Activated CD4-positive, CD25-positive, alpha-beta regulatory T cell treated with anti-CD3 and anti-CD28 coated beads, Interleukin-2, amount 50 U/mL, for 24 hours (primary cell): ENCODE measurements around the gene CALU.
A peak's percentile ranks its signal among the peaks of the same experiment; 100 is the strongest.

Experiments used
- ATAC-seq, 2 donors: fragments of 150-1000 bp; cut with Tn5 transposase; one replicate each; pipeline ENCODE4 v1.10.0; 2021; ENCODE audit warnings: mild to moderate bottlenecking in 1 of 2, moderate library complexity in 1 of 2

CALU gene

GRCh38 chr7:128752251-128752650, 13.1 kb downstream of the CALU start:
- ATAC-seq = no peak

GRCh38 chr7:128755075-128755818, 16.1 kb downstream of the CALU start:
- no peak for ATAC-seq

- ATAC-seq = no peak
These were observed 16.8 kb downstream of the CALU start for GRCh38 chr7:128755819-128756476.

GRCh38 chr7:128757203-128757602, 18.0 kb downstream of the CALU start:
- ATAC-seq = no peak

- ATAC-seq = no peak
These were observed 19.4 kb downstream of the CALU start for GRCh38 chr7:128758553-128758952.

GRCh38 chr7:128759242-128759641, 20.1 kb downstream of the CALU start:
- peak; percentile 95 for ATAC-seq

GRCh38 chr7:128763541-128763940, 24.4 kb downstream of the CALU start:
- ATAC-seq = no peak

GRCh38 chr7:128767475-128768110, 28.4 kb downstream of the CALU start:
- ATAC-seq = no peak

- no peak for ATAC-seq
These were observed 31.1 kb downstream of the CALU start for GRCh38 chr7:128770233-128770632.

GRCh38 chr7:128773604-128774003, 34.4 kb downstream of the CALU start:
- no peak for ATAC-seq

- no peak for ATAC-seq
These were observed 35.0 kb downstream of the CALU start for GRCh38 chr7:128774029-128774689.

GRCh38 chr7:128774921-128775320, 35.8 kb downstream of the CALU start:
- no peak for ATAC-seq

GRCh38 chr7:128775744-128776474, 36.8 kb downstream of the CALU start, which contains the start of gene OPN1SW:
TSS of gene OPN1SW (minus strand) at chr7:128775794. CDS start at chr7:128775781, 13 bp downstream.
- no peak for ATAC-seq

- ATAC-seq = no peak
These were observed 38.3 kb downstream of the CALU start for GRCh38 chr7:128777156-128778123.

GRCh38 chr7:128778946-128779345, 39.8 kb downstream of the CALU start:
- no peak for ATAC-seq

- ATAC-seq = no peak
These were observed 42.0 kb downstream of the CALU start for GRCh38 chr7:128781126-128781525.

GRCh38 chr7:128781851-128782250, 42.7 kb downstream of the CALU start:
- ATAC-seq = no peak

GRCh38 chr7:128783143-128783861, 44.1 kb downstream of the CALU start:
- no peak for ATAC-seq

GRCh38 chr7:128785738-128786137, 46.6 kb downstream of the CALU start:
- ATAC-seq = no peak
